ENCODE data around the gene CWC27.

- no peak for TF ChIP-seq POLR2A (IDR thresholded peaks at IDR 0.05)
- TF ChIP-seq, protein P1, sequence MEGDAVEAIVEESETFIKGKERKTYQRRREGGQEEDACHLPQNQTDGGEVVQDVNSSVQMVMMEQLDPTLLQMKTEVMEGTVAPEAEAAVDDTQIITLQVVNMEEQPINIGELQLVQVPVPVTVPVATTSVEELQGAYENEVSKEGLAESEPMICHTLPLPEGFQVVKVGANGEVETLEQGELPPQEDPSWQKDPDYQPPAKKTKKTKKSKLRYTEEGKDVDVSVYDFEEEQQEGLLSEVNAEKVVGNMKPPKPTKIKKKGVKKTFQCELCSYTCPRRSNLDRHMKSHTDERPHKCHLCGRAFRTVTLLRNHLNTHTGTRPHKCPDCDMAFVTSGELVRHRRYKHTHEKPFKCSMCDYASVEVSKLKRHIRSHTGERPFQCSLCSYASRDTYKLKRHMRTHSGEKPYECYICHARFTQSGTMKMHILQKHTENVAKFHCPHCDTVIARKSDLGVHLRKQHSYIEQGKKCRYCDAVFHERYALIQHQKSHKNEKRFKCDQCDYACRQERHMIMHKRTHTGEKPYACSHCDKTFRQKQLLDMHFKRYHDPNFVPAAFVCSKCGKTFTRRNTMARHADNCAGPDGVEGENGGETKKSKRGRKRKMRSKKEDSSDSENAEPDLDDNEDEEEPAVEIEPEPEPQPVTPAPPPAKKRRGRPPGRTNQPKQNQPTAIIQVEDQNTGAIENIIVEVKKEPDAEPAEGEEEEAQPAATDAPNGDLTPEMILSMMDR (IDR thresholded peaks at IDR 0.05): no peak
Measured at GRCh38 chr5:64873441-64873840, 104.7 kb downstream of the CWC27 start.

Data from body of pancreas (tissue), 4 donors.